Natural killer cell (primary cell): Measurements from ENCODE around the gene N4BP2L2. TPM values are rescaled to one million over a fixed set of nuclear protein-coding genes. Genes with fewer than 3 reads are reported as not detected.
A peak's percentile ranks its signal among the peaks of the same experiment; 100 is the strongest.

Source experiments
- ATAC-seq, 3 donors: fragments of 150-1000 bp in 2 of 3; fragments of 200-7000 bp in 1 of 3; cut with Tn5 transposase; 1 replicate in 1 of 3; 2 replicates in 2 of 3; pipeline ENCODE4 v1.10.0; 2021; ENCODE audit warnings: mild to moderate bottlenecking in 2 of 3, moderate library complexity in 2 of 3
- DNase-seq, 2 donors: peaks; one replicate each; pipeline versions ENCODE4 v3.0.0 to v3.0.0-alpha.2; 2013 to 2021; ENCODE audit warnings: mixed read lengths in 1 of 2
- H3K27ac ChIP-seq: one replicate; pipeline ENCODE4 v1.5.1; 2013; ENCODE audit warnings: mild to moderate bottlenecking, low read length
- H3K27me3 ChIP-seq: one replicate; pipeline ENCODE4 v1.6.1; 2013; ENCODE audit warnings: low read length; ENCODE audit not compliant: control insufficient read depth, insufficient read depth
- H3K36me3 ChIP-seq: one replicate; pipeline ENCODE4 v1.6.1; 2013; ENCODE audit warnings: low read length; ENCODE audit not compliant: control insufficient read depth, insufficient read depth
- H3K4me1 ChIP-seq: one replicate; pipeline ENCODE4 v1.6.1; 2013; ENCODE audit warnings: low read length; ENCODE audit not compliant: control insufficient read depth, insufficient read depth
- H3K4me3 ChIP-seq: one replicate; pipeline ENCODE4 v1.5.1; 2013; ENCODE audit warnings: low read length
- H3K9me3 ChIP-seq: one replicate; pipeline ENCODE4 v1.6.1; 2013; ENCODE audit warnings: low read length; ENCODE audit not compliant: control insufficient read depth, insufficient read depth
- H3K27ac Mint-ChIP-seq, 2 donors: one replicate each; pipeline ENCODE4 v1.8.0; 2022; ENCODE audit warnings: mild to moderate bottlenecking in 2 of 2, mixed read lengths in 2 of 2, moderate library complexity in 1 of 2
- H3K27me3 Mint-ChIP-seq, 2 donors: one replicate each; pipeline ENCODE4 v1.8.0; 2022; ENCODE audit warnings: low read depth in 2 of 2, mixed read lengths in 2 of 2
- H3K36me3 Mint-ChIP-seq: one replicate; pipeline ENCODE4 v1.8.0; 2022; ENCODE audit warnings: mixed read lengths
- H3K4me1 Mint-ChIP-seq, 2 donors: one replicate each; pipeline ENCODE4 v1.8.0; 2022; ENCODE audit warnings: mixed read lengths in 2 of 2
- H3K4me3 Mint-ChIP-seq: one replicate; pipeline ENCODE4 v1.8.0; 2022; ENCODE audit warnings: mild to moderate bottlenecking, moderate library complexity, mixed read lengths
- H3K9me3 Mint-ChIP-seq, 2 donors: one replicate each; pipeline ENCODE4 v1.8.0; 2022; ENCODE audit warnings: mixed read lengths in 2 of 2
- CTCF ChIP-seq: fragments of 200-600 bp; IDR thresholded peaks from one replicate; pipeline ENCODE4 v1.8.0; 2022; ENCODE audit warnings: antibody characterized with exemption
- WGBS: methylation state at CpG from one replicate; pipeline ENCODE4 v1.1.7; 2013; ENCODE audit warnings: missing lambda C conversion rate; ENCODE audit not compliant: insufficient coverage; 5-methylcytosine and 5-hydroxymethylcytosine counted together
- intact Hi-C: fragments of 100-400 bp; cut with micrococcal nuclease; formaldehyde crosslinking; loops from one replicate; pipeline ENCODE4 v1.14.2; 2022
- total RNA-seq, 4 donors: library from RNA; stranded (reverse); fragments of 120-200 nt in 1 of 4; gene quantifications; one replicate each; pipeline versions ENCODE4 v1.2.3 to v1.2.4, GENCODE V29; 2013 to 2022

Gene N4BP2L2
- total RNA-seq, 3 donors from 2014 or later (not counting 1 experiment from before 2014, with no cell fraction given), result 195 to 247 (median 221) TPM

GRCh38 chr13:32431361-32431760 is 107.2 kb downstream of the N4BP2L2 start:
- Mint-ChIP-seq H3K36me3 (no peaks in the 10 kb centered on the region), H3K27me3 (no peaks in the 10 kb centered on the region), H3K9me3 (no peaks in the 10 kb centered on the region), H3K27ac (no peak overlapping the region), H3K4me3 (no peak overlapping the region), H3K4me1 (peaks cover 14 to 21% of the 10 kb centered on the region in 2 donors)
- DNase-seq (no peak), ATAC-seq (no peak)
- Histone ChIP-seq H3K36me3 (no peaks in the 10 kb centered on the region), H3K27ac (no peak overlapping the region), H3K9me3 (no peaks in the 10 kb centered on the region), H3K4me1 (peaks cover 25% of the 10 kb centered on the region), H3K27me3 (no peaks in the 10 kb centered on the region), H3K4me3 (no peak overlapping the region)
- intact Hi-C loops, result no loop called here
- 100% methylated on average over 3 of the region's 5 CpGs for WGBS
- no peak for TF ChIP-seq CTCF

GRCh38 chr13:32430018-32430747 is 108.4 kb downstream of the N4BP2L2 start:
- Mint-ChIP-seq H3K9me3 (no peaks in the 10 kb centered on the region), H3K4me3 (no peak overlapping the region), H3K27me3 (no peaks in the 10 kb centered on the region), H3K27ac (peak overlapping the region in 1 of 2 donors; percentile 98), H3K36me3 (no peaks in the 10 kb centered on the region), H3K4me1 (peaks cover 25 to 32% of the 10 kb centered on the region in 2 donors)
- Histone ChIP-seq H3K4me1 (peaks cover 35% of the 10 kb centered on the region), H3K4me3 (no peak overlapping the region), H3K27ac (no peak overlapping the region), H3K9me3 (no peaks in the 10 kb centered on the region), H3K27me3 (no peaks in the 10 kb centered on the region), H3K36me3 (no peaks in the 10 kb centered on the region)
- TF ChIP-seq CTCF, result no peak
- WGBS, result 52% methylated on average over 6 of the region's 6 CpGs
- intact Hi-C loops, result no loop called here
- no peak for DNase-seq
- ATAC-seq, result no peak

- peak overlapping the region; percentile 96 for H3K27ac ChIP-seq
- peaks cover 37% of the 10 kb centered on the region for H3K4me1 ChIP-seq
- H3K9me3 ChIP-seq, result no peaks in the 10 kb centered on the region
- H3K4me3 Mint-ChIP-seq, result no peak overlapping the region
- no peaks in the 10 kb centered on the region for H3K36me3 ChIP-seq
- no peaks in the 10 kb centered on the region for H3K27me3 ChIP-seq
- H3K36me3 Mint-ChIP-seq, result no peaks in the 10 kb centered on the region
- 94% methylated on average over 5 of the region's 6 CpGs for WGBS
- H3K27me3 Mint-ChIP-seq, result no peaks in the 10 kb centered on the region
- TF ChIP-seq CTCF, result no peak
- no peak overlapping the region for H3K4me3 ChIP-seq
- DNase-seq, result no peak
- peak overlapping the region; percentile 98 to 100 for H3K27ac Mint-ChIP-seq
- no peak for ATAC-seq
- intact Hi-C loops, result loop anchor here (2.0 to 5.0 kb wide), 3 partner anchors 42 to 1113 kb away; no protein-coding TSS in a partner anchor
- no peaks in the 10 kb centered on the region for H3K9me3 Mint-ChIP-seq
- peaks cover 28 to 35% of the 10 kb centered on the region in 2 donors for H3K4me1 Mint-ChIP-seq
Measured at GRCh38 chr13:32429433-32429909, 109.1 kb downstream of the N4BP2L2 start.
